ENCODE results near the gene AFAP1L2.

Gene AFAP1L2

GRCh38 chr10:114290038-114290437 is 114.3 kb downstream of the AFAP1L2 start:
- H3K27ac ChIP-seq (ENCODE audit: low read length) = no peak overlapping the region
- TF ChIP-seq EZH2 (IDR thresholded peaks at IDR 0.05; ENCODE audit: borderline replicate concordance, low read depth, low read length, severe bottlenecking) (no peak), CTCF (IDR thresholded peaks at IDR 0.05; ENCODE audit: borderline replicate concordance, extremely low read depth, low read length, poor library complexity, severe bottlenecking) (no peak)
- H2AFZ ChIP-seq (ENCODE audit: low read depth, low read length) = no peak overlapping the region
- DNase-seq (no peak), ATAC-seq (ENCODE audit: insufficient read depth, low read depth) (no peak)
- H3K27me3 ChIP-seq (ENCODE audit: insufficient read depth, low read length, poor library complexity) = no peaks in the 10 kb centered on the region
- no peak overlapping the region for H3K4me3 ChIP-seq (ENCODE audit: low read depth in 1 of 2, low read length in 2 of 2)
- H3K4me1 ChIP-seq (ENCODE audit: insufficient read depth, low read length) = no peaks in the 10 kb centered on the region
- H4K20me1 ChIP-seq (ENCODE audit: insufficient read depth, low read length) = peaks cover 3% of the 10 kb centered on the region; the same call in 1 of the 2 replicates
- no peaks in the 10 kb centered on the region for H3K36me3 ChIP-seq (ENCODE audit: insufficient read depth, low read length)
- no peaks in the 10 kb centered on the region for H3K79me2 ChIP-seq (ENCODE audit: insufficient read depth, low read length)
- H3K9me3 ChIP-seq (ENCODE audit: insufficient read depth, low read length, severe bottlenecking) = no peaks in the 10 kb centered on the region
- no peak overlapping the region for H3K9ac ChIP-seq (ENCODE audit: low read depth, low read length)
- H3K4me2 ChIP-seq (ENCODE audit: insufficient read depth, low read length) = no peak overlapping the region

DNA sequence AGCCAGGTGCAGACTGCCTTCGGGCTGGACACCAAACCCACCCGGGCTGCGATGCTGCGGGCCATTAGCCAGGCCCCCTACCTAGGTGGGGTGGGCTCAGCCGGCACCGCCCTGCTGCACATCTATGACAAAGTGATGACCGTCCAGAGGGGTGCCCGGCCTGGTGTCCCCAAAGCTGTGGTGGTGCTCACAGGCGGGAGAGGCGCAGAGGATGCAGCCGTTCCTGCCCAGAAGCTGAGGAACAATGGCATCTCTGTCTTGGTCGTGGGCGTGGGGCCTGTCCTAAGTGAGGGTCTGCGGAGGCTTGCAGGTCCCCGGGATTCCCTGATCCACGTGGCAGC is 115.2 kb downstream of the AFAP1L2 start:
- H2AFZ ChIP-seq (ENCODE audit: low read depth, low read length) = no peak overlapping the region
- DNase-seq = no peak
- no peaks in the 10 kb centered on the region for H3K4me1 ChIP-seq (ENCODE audit: insufficient read depth, low read length)
- H3K27ac ChIP-seq (ENCODE audit: low read length) = no peak overlapping the region
- H3K36me3 ChIP-seq (ENCODE audit: insufficient read depth, low read length) = no peaks in the 10 kb centered on the region
- no peak overlapping the region for H3K9ac ChIP-seq (ENCODE audit: low read depth, low read length)
- H3K4me3 ChIP-seq (ENCODE audit: low read depth in 1 of 2, low read length in 2 of 2) = no peak overlapping the region
- H3K79me2 ChIP-seq (ENCODE audit: insufficient read depth, low read length) = no peaks in the 10 kb centered on the region
- no peaks in the 10 kb centered on the region for H3K9me3 ChIP-seq (ENCODE audit: insufficient read depth, low read length, severe bottlenecking)
- H4K20me1 ChIP-seq (ENCODE audit: insufficient read depth, low read length) = peaks cover 3% of the 10 kb centered on the region; the same call in 1 of the 2 replicates
- ATAC-seq (ENCODE audit: insufficient read depth, low read depth) = no peak
- no peaks in the 10 kb centered on the region for H3K27me3 ChIP-seq (ENCODE audit: insufficient read depth, low read length, poor library complexity)
- no peak overlapping the region for H3K4me2 ChIP-seq (ENCODE audit: insufficient read depth, low read length)
- TF ChIP-seq CTCF (IDR thresholded peaks at IDR 0.05; ENCODE audit: borderline replicate concordance, extremely low read depth, low read length, poor library complexity, severe bottlenecking) = no peak
- TF ChIP-seq EZH2 (IDR thresholded peaks at IDR 0.05; ENCODE audit: borderline replicate concordance, low read depth, low read length, severe bottlenecking) = no peak

DNA sequence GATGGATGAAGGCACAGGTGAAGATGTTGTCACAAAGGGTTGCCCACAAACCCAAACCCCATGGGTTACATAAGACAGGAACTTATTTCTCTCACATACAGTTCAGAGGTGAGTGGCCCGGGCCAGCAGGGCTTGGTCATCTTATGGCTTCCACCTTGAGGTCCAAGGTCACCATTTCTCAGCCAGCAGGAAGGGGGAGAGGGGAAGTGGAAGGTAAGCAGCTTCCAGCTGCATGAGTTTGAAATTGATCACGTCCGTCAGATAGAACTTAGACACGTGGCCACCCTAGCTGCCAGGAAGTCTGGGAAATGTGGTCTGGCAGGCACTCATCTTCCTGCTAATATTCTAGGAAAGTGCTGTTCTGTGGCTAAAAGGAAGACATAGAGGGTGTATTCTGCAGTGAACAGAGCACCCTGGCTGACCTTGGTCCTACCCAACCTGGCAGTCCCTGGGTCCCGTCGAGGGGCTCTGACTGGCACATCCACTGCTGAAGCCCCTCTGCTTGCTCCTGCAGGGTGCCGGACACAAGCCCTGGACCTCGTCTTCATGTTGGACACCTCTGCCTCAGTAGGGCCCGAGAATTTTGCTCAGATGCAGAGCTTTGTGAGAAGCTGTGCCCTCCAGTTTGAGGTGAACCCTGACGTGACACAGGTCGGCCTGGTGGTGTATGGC is 115.7 kb downstream of the AFAP1L2 start:
- no peak for ATAC-seq (ENCODE audit: insufficient read depth, low read depth)
- H3K4me2 ChIP-seq (ENCODE audit: insufficient read depth, low read length) = no peak overlapping the region
- peaks cover 3% of the 10 kb centered on the region; the same call in 1 of the 2 replicates for H4K20me1 ChIP-seq (ENCODE audit: insufficient read depth, low read length)
- no peaks in the 10 kb centered on the region for H3K79me2 ChIP-seq (ENCODE audit: insufficient read depth, low read length)
- H3K4me1 ChIP-seq (ENCODE audit: insufficient read depth, low read length) = no peaks in the 10 kb centered on the region
- TF ChIP-seq EZH2 (IDR thresholded peaks at IDR 0.05; ENCODE audit: borderline replicate concordance, low read depth, low read length, severe bottlenecking) = no peak
- TF ChIP-seq CTCF (IDR thresholded peaks at IDR 0.05; ENCODE audit: borderline replicate concordance, extremely low read depth, low read length, poor library complexity, severe bottlenecking) = no peak
- H3K9ac ChIP-seq (ENCODE audit: low read depth, low read length) = no peak overlapping the region
- no peak overlapping the region for H3K27ac ChIP-seq (ENCODE audit: low read length)
- no peaks in the 10 kb centered on the region for H3K9me3 ChIP-seq (ENCODE audit: insufficient read depth, low read length, severe bottlenecking)
- no peaks in the 10 kb centered on the region for H3K36me3 ChIP-seq (ENCODE audit: insufficient read depth, low read length)
- no peak for DNase-seq
- H3K4me3 ChIP-seq (ENCODE audit: low read depth in 1 of 2, low read length in 2 of 2) = no peak overlapping the region
- no peak overlapping the region for H2AFZ ChIP-seq (ENCODE audit: low read depth, low read length)
- no peaks in the 10 kb centered on the region for H3K27me3 ChIP-seq (ENCODE audit: insufficient read depth, low read length, poor library complexity)

Measured in DND-41 (cell line).